Suprapubic skin (tissue), 4 donors: ENCODE measurements around the gene COA8. TPM values are rescaled to one million over a fixed set of nuclear protein-coding genes. Genes with fewer than 3 reads are reported as not detected.

ENCODE experiments used
- DNase-seq, 2 donors: peaks; one replicate each; pipeline ENCODE4 v3.0.0-alpha.2; 2019; ENCODE audit warnings: low spot score in 2 of 2
- H3K27ac ChIP-seq: fragments of 200-600 bp; sonication (generic); one replicate; pipeline ENCODE4 v1.5.1; 2019
- H3K27me3 ChIP-seq: fragments of 200-600 bp; sonication (generic); one replicate; pipeline ENCODE4 v1.5.1; 2019
- H3K36me3 ChIP-seq: fragments of 200-600 bp; sonication (generic); one replicate; pipeline ENCODE4 v1.5.1; 2019
- H3K4me1 ChIP-seq: fragments of 200-600 bp; sonication (generic); one replicate; pipeline ENCODE4 v1.5.1; 2019
- H3K4me3 ChIP-seq: fragments of 200-600 bp; sonication (generic); one replicate; pipeline ENCODE4 v1.5.1; 2019; ENCODE audit warnings: mild to moderate bottlenecking
- H3K9me3 ChIP-seq: fragments of 200-600 bp; sonication (generic); one replicate; pipeline ENCODE4 v1.5.1; 2019
- CTCF ChIP-seq, 2 donors: fragments of 200-600 bp in 1 of 2; fragments of 450-650 bp in 1 of 2; sonication (generic) in 1 of 2; IDR thresholded peaks; one replicate each; pipeline ENCODE4 v1.5.1; 2016 to 2019; ENCODE audit warnings: antibody characterized with exemption in 2 of 2, mild to moderate bottlenecking in 1 of 2, moderate library complexity in 1 of 2
- EP300 ChIP-seq: sonication (generic); formaldehyde crosslinking; IDR thresholded peaks from one replicate; pipeline ENCODE4 v1.6.1; 2017; ENCODE audit warnings: antibody characterized with exemption
- POLR2A ChIP-seq, 2 donors: fragments of 450-650 bp; IDR thresholded peaks; one replicate each; pipeline ENCODE4 v1.6.1; 2017; ENCODE audit warnings: antibody characterized with exemption in 2 of 2, mild to moderate bottlenecking in 2 of 2, moderate library complexity in 2 of 2
- POLR2AphosphoS5 ChIP-seq, 3 donors: sonication (generic); formaldehyde crosslinking; IDR thresholded peaks; one replicate each; pipeline ENCODE4 v1.6.1; 2017; ENCODE audit warnings: antibody characterized with exemption in 3 of 3
- WGBS: methylation state at CpG from one replicate; pipeline ENCODE4 v1.1.5; 2018; 5-methylcytosine and 5-hydroxymethylcytosine counted together
- total RNA-seq, 4 donors: library from RNA; depleted of rRNA; stranded (reverse); fragments of >200 nt; gene quantifications; one replicate each; pipeline ENCODE4 v1.1.0, GENCODE V29; 2016

The COA8 gene
- total RNA-seq, 4 donors from 2014 or later = 17.1 to 30.3 (median 21.9) TPM

GRCh38 chr14:103578401-103579075, 15.8 kb downstream of the COA8 start:
- Histone ChIP-seq H3K27ac (no peak overlapping the region), H3K4me1 (peaks cover 43% of the 10 kb centered on the region), H3K27me3 (no peaks in the 10 kb centered on the region), H3K4me3 (no peak overlapping the region), H3K9me3 (no peaks in the 10 kb centered on the region), H3K36me3 (peaks cover 29% of the 10 kb centered on the region)
- DNase-seq = no peak
- TF ChIP-seq POLR2A (IDR thresholded peaks at IDR 0.05) = no peak
- no peak for TF ChIP-seq CTCF (IDR thresholded peaks at IDR 0.05)
- TF ChIP-seq EP300 = no peak
- TF ChIP-seq POLR2AphosphoS5 (IDR thresholded peaks at IDR 0.05) = no peak
- WGBS = 91% methylated on average over 12 of the region's 12 CpGs

- H3K9me3 ChIP-seq = no peaks in the 10 kb centered on the region
- H3K27ac ChIP-seq = no peak overlapping the region
- peaks cover 29% of the 10 kb centered on the region for H3K4me1 ChIP-seq
- peaks cover 28% of the 10 kb centered on the region for H3K36me3 ChIP-seq
- H3K27me3 ChIP-seq = no peaks in the 10 kb centered on the region
- WGBS = 87% methylated on average over 11 of the region's 11 CpGs
- H3K4me3 ChIP-seq = no peak overlapping the region
- TF ChIP-seq EP300 (no peak), POLR2A (IDR thresholded peaks at IDR 0.05) (no peak), CTCF (IDR thresholded peaks at IDR 0.05) (no peak), POLR2AphosphoS5 (IDR thresholded peaks at IDR 0.05) (no peak)
- DNase-seq = no peak
Observed at GRCh38 chr14:103581206-103581605, 18.4 kb downstream of the COA8 start.

DNA sequence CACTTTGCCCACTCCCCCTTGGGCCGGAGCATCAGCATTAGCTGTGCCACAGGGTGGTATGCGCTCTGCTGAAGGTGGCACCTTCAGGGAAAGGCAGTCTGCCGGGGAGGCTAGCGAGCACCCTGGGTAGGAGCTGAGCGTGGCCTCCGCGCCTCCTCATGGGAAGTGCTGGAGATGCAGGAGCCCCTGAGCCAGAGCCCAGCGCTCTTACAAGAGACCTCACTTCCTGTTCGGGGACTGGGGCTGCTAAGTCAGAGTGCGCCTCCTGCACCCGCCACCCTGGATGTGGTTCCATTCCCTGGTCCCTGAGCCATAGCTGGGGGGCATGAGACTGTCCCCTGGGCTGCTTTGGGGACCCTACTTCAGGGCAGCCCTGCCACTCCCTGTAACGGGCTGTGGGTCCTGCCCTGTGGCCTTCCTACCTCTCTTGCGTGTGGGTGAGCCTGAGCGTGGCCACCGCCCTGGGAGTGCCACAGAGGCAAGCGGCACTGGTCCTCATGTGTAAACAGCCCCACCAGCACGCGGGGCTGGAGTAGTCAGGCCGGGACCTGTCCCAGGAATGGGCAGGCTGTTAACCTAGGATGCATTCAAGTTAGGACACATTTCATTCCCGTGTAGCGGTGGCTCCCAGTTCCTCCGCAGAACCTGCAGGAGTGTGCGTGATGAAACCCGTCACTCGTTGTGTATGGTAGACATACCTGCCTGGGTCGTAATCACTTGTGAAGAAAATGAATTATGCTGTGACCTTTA, 19.4 kb downstream of the COA8 start:
- H3K4me3 ChIP-seq = no peak overlapping the region
- WGBS = 69% methylated on average over 18 of the region's 26 CpGs
- peak in 1 of 2 donors; percentile 73 for DNase-seq

DNA sequence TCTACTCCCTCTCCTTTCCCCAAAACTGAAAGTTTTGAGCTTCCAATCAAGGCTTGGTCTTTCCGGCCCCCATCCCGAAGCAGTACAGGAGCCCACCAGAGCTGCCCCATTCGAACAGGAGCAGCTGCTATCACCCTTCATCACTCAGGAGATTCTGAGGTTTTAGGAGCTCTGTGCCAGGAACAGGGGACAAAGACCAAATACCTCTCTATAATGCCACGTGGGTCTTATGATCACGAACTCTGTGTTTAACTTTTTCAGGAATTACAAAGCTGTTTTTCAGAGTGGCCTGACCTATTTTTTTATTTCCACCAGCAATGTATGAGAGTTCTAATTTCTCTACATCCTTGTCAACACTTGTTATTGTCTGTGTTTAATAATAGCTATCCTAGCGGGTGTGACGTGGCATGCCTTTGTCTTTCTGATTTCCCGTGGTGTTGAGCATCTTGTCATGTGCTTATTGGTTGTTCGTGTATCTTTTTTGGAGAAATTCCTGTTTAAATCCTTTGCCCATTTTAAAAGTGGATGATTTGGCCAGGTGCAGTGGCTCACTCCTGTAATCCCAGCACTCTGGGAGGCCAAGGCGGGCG, 21.7 kb downstream of the COA8 start:
- Histone ChIP-seq H3K27me3 (no peaks in the 10 kb centered on the region), H3K4me3 (no peak overlapping the region), H3K9me3 (no peaks in the 10 kb centered on the region), H3K4me1 (peaks cover 15% of the 10 kb centered on the region), H3K27ac (no peak overlapping the region), H3K36me3 (peaks cover 16% of the 10 kb centered on the region)
- no peak for DNase-seq
- TF ChIP-seq POLR2AphosphoS5 (IDR thresholded peaks at IDR 0.05) (no peak), POLR2A (IDR thresholded peaks at IDR 0.05) (no peak), CTCF (IDR thresholded peaks at IDR 0.05) (no peak), EP300 (no peak)
- WGBS = 88% methylated on average over 11 of the region's 11 CpGs

More for the DNA sequence above, 19.4 kb downstream of the COA8 start:
- Histone ChIP-seq H3K27ac (peak overlapping the region; percentile 66), H3K9me3 (no peaks in the 10 kb centered on the region), H3K4me1 (peaks cover 20% of the 10 kb centered on the region), H3K36me3 (peaks cover 28% of the 10 kb centered on the region), H3K27me3 (no peaks in the 10 kb centered on the region)
- peak in 2 of 3 donors; percentile 12 to 47 for TF ChIP-seq POLR2AphosphoS5 (IDR thresholded peaks at IDR 0.05)
- no peak for TF ChIP-seq POLR2A (IDR thresholded peaks at IDR 0.05)

DNA sequence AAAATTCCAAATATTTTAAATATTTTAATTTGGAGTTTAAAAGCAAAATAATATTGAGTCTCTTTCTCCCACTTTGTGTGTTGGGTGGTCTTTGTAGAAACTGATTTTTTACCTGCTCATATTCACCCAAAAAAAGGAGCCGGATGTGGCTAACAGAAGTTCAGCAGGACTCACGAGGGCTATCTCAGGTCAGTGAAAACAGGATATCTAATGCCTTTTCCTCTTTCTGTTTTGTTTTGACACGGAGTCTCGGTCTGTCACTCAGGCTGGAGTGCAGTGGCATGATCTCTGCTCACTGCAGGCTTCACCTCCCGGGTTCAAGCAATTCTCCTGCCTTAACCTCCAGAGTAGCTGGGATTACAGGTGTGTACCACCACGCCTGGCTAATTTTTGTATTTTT, 30.8 kb downstream of the COA8 start:
- WGBS = 71% methylated on average over 6 of the region's 6 CpGs

More for the DNA sequence above, 30.8 kb downstream of the COA8 start:
- peaks cover 14% of the 10 kb centered on the region for H3K4me1 ChIP-seq
- no peak for DNase-seq
- peak overlapping the region; percentile 50 for H3K27ac ChIP-seq
- peaks cover 10% of the 10 kb centered on the region for H3K36me3 ChIP-seq
- H3K27me3 ChIP-seq = no peaks in the 10 kb centered on the region
- no peak overlapping the region for H3K4me3 ChIP-seq
- H3K9me3 ChIP-seq = no peaks in the 10 kb centered on the region
- TF ChIP-seq POLR2AphosphoS5 (IDR thresholded peaks at IDR 0.05) (no peak), CTCF (IDR thresholded peaks at IDR 0.05) (no peak), EP300 (no peak), POLR2A (IDR thresholded peaks at IDR 0.05) (no peak)
